GM21423 (cell line): Measurements from ENCODE around the gene ZNF609.

ENCODE experiments used
- ATAC-seq: cut with Tn5 transposase; IDR thresholded peaks from one replicate; pipeline ENCODE4 v1.9.1; 2021; ENCODE audit warnings: mild to moderate bottlenecking, moderate library complexity; ENCODE audit not compliant: unreplicated experiment

The ZNF609 gene

GRCh38 chr15:64500695-64501395 lies 40.5 kb downstream of the ZNF609 start:
- no peak for ATAC-seq

GRCh38 chr15:64501396-64501715 lies 41.0 kb downstream of the ZNF609 start:
- ATAC-seq = no peak

- no peak for ATAC-seq
Measured at GRCh38 chr15:64502151-64502550, 41.8 kb downstream of the ZNF609 start.

GRCh38 chr15:64502551-64502950 lies 42.2 kb downstream of the ZNF609 start:
- ATAC-seq = no peak

GRCh38 chr15:64503197-64503596 lies 42.8 kb downstream of the ZNF609 start:
- no peak for ATAC-seq

GRCh38 chr15:64503640-64504039 lies 43.3 kb downstream of the ZNF609 start:
- ATAC-seq = no peak

- ATAC-seq = peak; percentile 75
Measured at GRCh38 chr15:64507293-64507802, 47.0 kb downstream of the ZNF609 start.

GRCh38 chr15:64507845-64508244 lies 47.5 kb downstream of the ZNF609 start:
- no peak for ATAC-seq

- ATAC-seq = no peak
Measured at GRCh38 chr15:64513823-64514222, 53.4 kb downstream of the ZNF609 start.

GRCh38 chr15:64515196-64515595 lies 54.8 kb downstream of the ZNF609 start:
- ATAC-seq = no peak

GRCh38 chr15:64515825-64516224 lies 55.4 kb downstream of the ZNF609 start:
- no peak for ATAC-seq

GRCh38 chr15:64519897-64520296 lies 59.5 kb downstream of the ZNF609 start:
- ATAC-seq = no peak

- ATAC-seq = no peak
Measured at GRCh38 chr15:64521201-64521600, 60.8 kb downstream of the ZNF609 start.

GRCh38 chr15:64521726-64522164 lies 61.4 kb downstream of the ZNF609 start:
- no peak for ATAC-seq

GRCh38 chr15:64522226-64522823 lies 61.9 kb downstream of the ZNF609 start:
- no peak for ATAC-seq

GRCh38 chr15:64523240-64523639 lies 62.9 kb downstream of the ZNF609 start:
- no peak for ATAC-seq

- no peak for ATAC-seq
Measured at GRCh38 chr15:64524778-64525177, 64.4 kb downstream of the ZNF609 start.

- ATAC-seq = no peak
Measured at GRCh38 chr15:64525828-64526530, 65.6 kb downstream of the ZNF609 start.

- ATAC-seq = no peak
Measured at GRCh38 chr15:64527263-64527984, 67.0 kb downstream of the ZNF609 start.

GRCh38 chr15:64528871-64529270 lies 68.5 kb downstream of the ZNF609 start:
- no peak for ATAC-seq

- no peak for ATAC-seq
Measured at GRCh38 chr15:64530472-64530871, 70.1 kb downstream of the ZNF609 start.
